Measurements from ENCODE around the gene HSD11B2. TPM values are rescaled to one million over a fixed set of nuclear protein-coding genes. Genes with fewer than 3 reads are reported as not detected.

The HSD11B2 gene
- not detected for total RNA-seq
- under 1 TPM in 1 of 2 donors, not detected in 1; 0.29 TPM for polyA plus RNA-seq

DNA sequence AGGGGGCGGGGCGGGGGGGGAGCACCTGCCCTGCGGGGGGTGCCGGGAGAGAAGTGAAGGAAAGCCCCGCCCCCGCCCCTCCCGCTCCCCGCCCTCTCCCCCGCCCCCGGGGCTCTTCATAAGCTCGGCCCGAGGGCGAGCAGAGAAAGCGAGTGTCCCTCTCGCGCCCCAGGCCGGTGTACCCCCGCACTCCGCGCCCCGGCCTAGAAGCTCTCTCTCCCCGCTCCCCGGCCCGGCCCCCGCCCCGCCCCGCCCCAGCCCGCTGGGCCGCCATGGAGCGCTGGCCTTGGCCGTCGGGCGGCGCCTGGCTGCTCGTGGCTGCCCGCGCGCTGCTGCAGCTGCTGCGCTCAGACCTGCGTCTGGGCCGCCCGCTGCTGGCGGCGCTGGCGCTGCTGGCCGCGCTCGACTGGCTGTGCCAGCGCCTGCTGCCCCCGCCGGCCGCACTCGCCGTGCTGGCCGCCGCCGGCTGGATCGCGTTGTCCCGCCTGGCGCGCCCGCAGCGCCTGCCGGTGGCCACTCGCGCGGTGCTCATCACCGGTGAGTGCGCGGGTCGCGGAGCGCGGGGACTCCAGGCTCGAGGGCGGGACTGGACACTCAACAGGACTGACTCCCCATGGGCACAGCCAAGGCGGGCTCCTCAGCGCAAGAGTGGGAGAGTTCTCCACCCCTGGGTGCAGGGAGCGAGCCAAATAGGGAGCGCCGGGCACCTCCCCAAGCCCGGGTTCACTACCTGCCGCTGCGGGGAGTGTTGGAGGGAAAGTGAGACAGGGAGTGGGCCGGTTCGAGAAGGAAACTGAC is at the start of gene HSD11B2:
Gene HSD11B2 (plus strand): TSS at position 145 of the 798 bp plus-strand sequence. CDS start 128 bp downstream, at position 273.
- DNase-seq = peak in 1 of 5 donors; percentile 26
- peaks cover 29 to 37% of the 10 kb centered on the region in 2 donors for H3K27me3 Mint-ChIP-seq
- Histone ChIP-seq H3K4me3 (ENCODE audit: low read length in 2 of 2) (peak within 1 kb of the TSS in 1 of 2 donors; percentile 38), H3K27me3 (ENCODE audit: insufficient read depth, low read length) (peaks cover 20% of the 10 kb centered on the region), H3K36me3 (ENCODE audit: insufficient read depth, low read length) (no peaks in the 10 kb centered on the region), H3K4me1 (ENCODE audit: insufficient read depth, low read length) (peaks cover 4% of the 10 kb centered on the region), H3K9me3 (ENCODE audit: control insufficient read depth in 1 of 2, low read length in 2 of 2) (no peaks in the 10 kb centered on the region), H3K27ac (ENCODE audit: low read depth, low read length) (no peak within 1 kb of the TSS)
- POLR2A ChIA-PET (ENCODE audit: partially characterized antibody) = no interaction called here
- CTCF ChIA-PET (ENCODE audit: partially characterized antibody) = interaction anchor here (1.5 kb wide), 1 partner anchor 9 kb away, joined by 3 read pairs; no protein-coding TSS in a partner anchor
- no peak within 1 kb of the TSS for H3K27ac Mint-ChIP-seq
- H3K4me3 Mint-ChIP-seq = peak within 1 kb of the TSS; percentile 67 to 87 (median 78)
- peaks cover 0 to 10% (median 7%) of the 10 kb centered on the region in 4 donors for H3K4me1 Mint-ChIP-seq
- no peaks in the 10 kb centered on the region for H3K36me3 Mint-ChIP-seq
- peaks cover 0 to 2% (median 0%) of the 10 kb centered on the region in 8 donors for H3K9me3 Mint-ChIP-seq
- intact Hi-C loops (cut with micrococcal nuclease) = no loop called here

DNA sequence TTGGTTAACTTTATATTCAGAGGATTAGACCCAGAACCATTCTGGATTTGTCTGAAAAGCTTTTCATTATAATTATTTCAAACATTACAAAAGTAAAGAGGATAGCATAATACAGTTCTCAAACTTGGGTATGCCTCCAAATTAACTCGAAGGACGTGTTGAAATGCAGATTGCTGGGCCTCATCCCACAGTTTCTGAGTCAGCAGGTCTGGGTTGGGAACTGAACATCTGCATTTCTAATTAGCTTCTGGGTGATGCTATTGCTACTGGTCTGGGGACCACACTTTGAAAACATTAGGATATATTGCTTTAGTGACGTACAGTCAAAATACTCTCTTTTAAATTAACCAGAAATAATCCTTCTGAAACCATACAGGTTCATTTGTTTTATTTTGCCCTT is 47.6 kb upstream of the HSD11B2 start:
- intact Hi-C loops (cut with micrococcal nuclease) = no loop called here
- no peak for DNase-seq
- no peaks in the 10 kb centered on the region for H3K9me3 Mint-ChIP-seq
- Histone ChIP-seq H3K27ac (ENCODE audit: low read depth, low read length) (no peak overlapping the region), H3K4me1 (ENCODE audit: insufficient read depth, low read length) (no peaks in the 10 kb centered on the region), H3K27me3 (ENCODE audit: insufficient read depth, low read length) (no peaks in the 10 kb centered on the region), H3K9me3 (ENCODE audit: control insufficient read depth in 1 of 2, low read length in 2 of 2) (no peaks in the 10 kb centered on the region), H3K4me3 (ENCODE audit: low read length in 2 of 2) (no peak overlapping the region), H3K36me3 (ENCODE audit: insufficient read depth, low read length) (no peaks in the 10 kb centered on the region)
- H3K4me3 Mint-ChIP-seq = no peak overlapping the region
- CTCF ChIA-PET (ENCODE audit: partially characterized antibody) = no interaction called here
- H3K4me1 Mint-ChIP-seq = no peaks in the 10 kb centered on the region
- no peak overlapping the region for H3K27ac Mint-ChIP-seq
- H3K27me3 Mint-ChIP-seq = no peaks in the 10 kb centered on the region
- POLR2A ChIA-PET (ENCODE audit: partially characterized antibody) = no interaction called here
- no peaks in the 10 kb centered on the region for H3K36me3 Mint-ChIP-seq

DNA sequence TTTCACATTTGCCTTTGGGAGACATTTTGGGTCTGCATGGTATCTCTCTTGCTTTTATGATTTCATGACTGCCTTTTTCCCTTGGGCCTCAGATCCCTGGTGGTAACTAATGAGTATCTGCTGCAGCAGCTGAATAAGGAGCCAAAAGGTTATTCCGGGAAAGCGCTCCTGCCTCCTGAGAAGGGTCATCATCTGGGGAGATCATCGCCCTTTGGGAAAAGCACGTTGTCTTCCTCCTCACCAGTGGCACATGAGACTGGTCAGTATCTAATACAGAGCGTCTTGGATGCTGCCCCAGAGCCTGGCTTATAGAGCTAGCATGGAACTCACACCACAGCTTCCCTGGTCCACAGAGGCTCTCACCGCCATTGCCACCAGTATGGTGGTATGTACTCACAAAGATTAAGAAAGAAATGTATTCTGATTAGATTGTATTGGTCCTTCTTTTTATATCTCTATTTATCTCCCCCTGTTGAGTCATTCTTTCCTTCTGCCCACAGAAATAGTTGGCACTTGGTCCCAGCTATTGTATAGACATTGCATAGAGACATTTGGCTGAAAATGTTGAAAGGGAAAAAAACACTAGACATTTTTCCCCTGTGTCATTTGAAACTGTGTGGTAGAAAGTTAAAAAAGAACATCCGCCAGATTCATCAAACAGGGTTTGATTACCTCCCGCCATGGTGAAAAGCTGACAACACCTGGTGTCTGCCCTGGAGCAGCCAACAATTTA is 46.0 kb upstream of the HSD11B2 start:
- CTCF ChIA-PET (ENCODE audit: partially characterized antibody) = no interaction called here

DNA sequence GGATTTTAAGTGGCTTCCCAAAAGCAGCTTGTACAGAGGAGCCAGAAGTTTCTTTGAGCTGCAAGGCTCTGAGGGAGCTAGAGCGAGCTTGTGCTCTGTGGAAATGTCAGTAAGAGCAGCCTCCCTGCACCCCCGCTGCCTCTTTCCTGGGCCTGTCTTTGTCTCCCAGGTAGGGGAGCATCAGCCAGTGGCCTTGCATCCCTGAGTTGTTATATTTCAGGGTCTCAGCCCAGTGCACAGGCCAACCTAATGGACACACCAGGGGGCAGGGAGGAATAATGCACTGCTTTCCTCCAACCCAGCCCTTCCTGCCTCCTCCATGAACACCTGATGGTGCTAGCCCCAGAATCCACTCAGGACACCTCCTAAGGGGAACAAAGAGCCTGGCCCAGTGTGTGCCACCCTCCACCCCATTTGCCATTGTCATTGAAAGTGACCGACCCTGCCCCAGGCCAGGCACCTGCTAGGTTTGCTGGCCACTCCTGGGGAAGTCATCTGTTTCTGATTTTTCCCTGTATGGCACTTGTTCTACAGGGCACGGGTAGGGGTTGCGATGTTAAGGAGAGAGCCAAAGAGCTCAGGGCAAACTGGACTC is 44.0 kb upstream of the HSD11B2 start:
- Histone ChIP-seq H3K27me3 (ENCODE audit: insufficient read depth, low read length) (no peaks in the 10 kb centered on the region), H3K9me3 (ENCODE audit: control insufficient read depth in 1 of 2, low read length in 2 of 2) (no peaks in the 10 kb centered on the region), H3K4me3 (ENCODE audit: low read length in 2 of 2) (no peak overlapping the region), H3K4me1 (ENCODE audit: insufficient read depth, low read length) (no peaks in the 10 kb centered on the region), H3K27ac (ENCODE audit: low read depth, low read length) (no peak overlapping the region), H3K36me3 (ENCODE audit: insufficient read depth, low read length) (no peaks in the 10 kb centered on the region)
- Mint-ChIP-seq H3K9me3 (no peaks in the 10 kb centered on the region), H3K36me3 (no peaks in the 10 kb centered on the region), H3K4me3 (no peak overlapping the region), H3K27ac (peak overlapping the region in 1 of 7 donors; percentile 44), H3K4me1 (no peaks in the 10 kb centered on the region), H3K27me3 (peaks cover 0 to 3% of the 10 kb centered on the region in 2 donors)
- POLR2A ChIA-PET (ENCODE audit: partially characterized antibody) = no interaction called here
- no peak for DNase-seq
- intact Hi-C loops (cut with micrococcal nuclease) = no loop called here
- CTCF ChIA-PET (ENCODE audit: partially characterized antibody) = no interaction called here

More for the DNA sequence above, 46.0 kb upstream of the HSD11B2 start:
- no peak overlapping the region for H3K27ac Mint-ChIP-seq
- H3K4me1 ChIP-seq (ENCODE audit: insufficient read depth, low read length) = no peaks in the 10 kb centered on the region
- no peaks in the 10 kb centered on the region for H3K4me1 Mint-ChIP-seq
- H3K36me3 ChIP-seq (ENCODE audit: insufficient read depth, low read length) = no peaks in the 10 kb centered on the region
- H3K9me3 Mint-ChIP-seq = no peaks in the 10 kb centered on the region
- POLR2A ChIA-PET (ENCODE audit: partially characterized antibody) = no interaction called here
- no peak for DNase-seq
- H3K27me3 Mint-ChIP-seq = no peaks in the 10 kb centered on the region
- no peak overlapping the region for H3K4me3 ChIP-seq (ENCODE audit: low read length in 2 of 2)
- intact Hi-C loops (cut with micrococcal nuclease) = no loop called here
- no peak overlapping the region for H3K4me3 Mint-ChIP-seq
- H3K27me3 ChIP-seq (ENCODE audit: insufficient read depth, low read length) = no peaks in the 10 kb centered on the region
- H3K27ac ChIP-seq (ENCODE audit: low read depth, low read length) = no peak overlapping the region
- no peaks in the 10 kb centered on the region for H3K9me3 ChIP-seq (ENCODE audit: control insufficient read depth in 1 of 2, low read length in 2 of 2)
- no peaks in the 10 kb centered on the region for H3K36me3 Mint-ChIP-seq

DNA sequence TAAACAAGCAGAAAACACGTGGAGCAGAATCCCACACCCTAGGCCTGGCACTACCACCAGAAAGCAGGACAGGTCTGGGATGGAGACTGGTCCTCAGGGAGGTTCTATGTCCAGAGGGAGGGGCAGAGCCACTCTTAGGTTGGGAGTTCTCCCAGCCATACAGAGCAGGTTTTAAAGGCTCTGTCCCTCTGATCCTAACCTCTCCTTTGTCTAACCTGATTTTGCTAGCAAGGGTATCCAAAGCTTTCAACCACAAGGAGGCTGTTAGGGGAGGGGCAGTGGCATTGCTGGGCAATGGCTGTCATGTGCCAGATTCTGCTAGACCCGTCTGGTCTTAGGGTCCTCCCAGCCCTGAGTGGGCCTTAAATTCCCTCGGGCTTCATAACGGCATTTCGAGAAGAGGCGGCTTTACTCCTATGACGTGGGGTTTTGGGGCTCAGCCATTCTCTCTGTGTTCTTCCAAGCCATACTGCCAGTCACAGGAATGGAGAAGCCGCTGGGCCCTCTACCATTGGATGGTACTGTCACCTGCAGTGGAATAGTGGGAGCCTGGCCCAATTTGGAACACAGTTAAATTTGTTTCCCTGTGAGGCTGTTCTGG is 43.3 kb upstream of the HSD11B2 start:
- H3K4me3 Mint-ChIP-seq = no peak overlapping the region
- Histone ChIP-seq H3K9me3 (ENCODE audit: control insufficient read depth in 1 of 2, low read length in 2 of 2) (no peaks in the 10 kb centered on the region), H3K4me1 (ENCODE audit: insufficient read depth, low read length) (no peaks in the 10 kb centered on the region), H3K27me3 (ENCODE audit: insufficient read depth, low read length) (peaks cover under 1% of the 10 kb centered on the region), H3K27ac (ENCODE audit: low read depth, low read length) (no peak overlapping the region), H3K4me3 (ENCODE audit: low read length in 2 of 2) (no peak overlapping the region), H3K36me3 (ENCODE audit: insufficient read depth, low read length) (no peaks in the 10 kb centered on the region)
- ChIA-PET POLR2A (ENCODE audit: partially characterized antibody) (no interaction called here), CTCF (ENCODE audit: partially characterized antibody) (no interaction called here)
- intact Hi-C loops (cut with micrococcal nuclease) = no loop called here
- H3K27ac Mint-ChIP-seq = no peak overlapping the region
- H3K4me1 Mint-ChIP-seq = peaks cover 0 to 2% (median 0%) of the 10 kb centered on the region in 4 donors
- no peaks in the 10 kb centered on the region for H3K9me3 Mint-ChIP-seq
- DNase-seq = no peak
- peaks cover 3 to 8% of the 10 kb centered on the region in 2 donors for H3K27me3 Mint-ChIP-seq
- no peaks in the 10 kb centered on the region for H3K36me3 Mint-ChIP-seq

DNA sequence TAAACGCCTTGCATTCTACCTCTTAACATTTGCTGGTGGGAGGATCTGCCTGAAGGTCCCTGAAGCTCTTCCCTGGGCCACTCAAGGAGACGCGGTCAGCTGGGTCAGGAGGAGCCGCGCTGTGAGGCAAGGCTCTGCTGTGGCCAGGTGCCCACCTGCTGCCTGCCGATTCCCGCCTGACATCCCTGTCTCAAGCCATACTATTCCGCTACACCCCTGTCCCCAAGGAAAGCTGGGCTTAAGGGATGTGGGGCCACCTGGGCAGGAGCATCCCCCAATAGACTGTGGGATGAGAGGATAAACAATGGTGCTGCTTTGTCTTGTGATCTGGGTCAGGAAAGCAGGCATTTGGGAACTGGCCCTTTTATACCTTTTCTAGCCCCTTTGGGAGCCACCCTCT is 42.7 kb upstream of the HSD11B2 start:
- Mint-ChIP-seq H3K4me3 (no peak overlapping the region), H3K36me3 (no peaks in the 10 kb centered on the region), H3K27me3 (peaks cover 4 to 9% of the 10 kb centered on the region in 2 donors), H3K9me3 (no peaks in the 10 kb centered on the region), H3K27ac (no peak overlapping the region), H3K4me1 (peaks cover 0 to 2% (median 0%) of the 10 kb centered on the region in 4 donors)
- no peak for DNase-seq
- CTCF ChIA-PET (ENCODE audit: partially characterized antibody) = interaction anchor here (1.1 kb wide), 1 partner anchor 14 kb away, joined by 3 read pairs; no protein-coding TSS in a partner anchor
- Histone ChIP-seq H3K9me3 (ENCODE audit: control insufficient read depth in 1 of 2, low read length in 2 of 2) (no peaks in the 10 kb centered on the region), H3K4me3 (ENCODE audit: low read length in 2 of 2) (no peak overlapping the region), H3K27ac (ENCODE audit: low read depth, low read length) (no peak overlapping the region), H3K27me3 (ENCODE audit: insufficient read depth, low read length) (peaks cover 4% of the 10 kb centered on the region), H3K4me1 (ENCODE audit: insufficient read depth, low read length) (no peaks in the 10 kb centered on the region), H3K36me3 (ENCODE audit: insufficient read depth, low read length) (no peaks in the 10 kb centered on the region)
- POLR2A ChIA-PET (ENCODE audit: partially characterized antibody) = no interaction called here
- intact Hi-C loops (cut with micrococcal nuclease) = no loop called here

DNA sequence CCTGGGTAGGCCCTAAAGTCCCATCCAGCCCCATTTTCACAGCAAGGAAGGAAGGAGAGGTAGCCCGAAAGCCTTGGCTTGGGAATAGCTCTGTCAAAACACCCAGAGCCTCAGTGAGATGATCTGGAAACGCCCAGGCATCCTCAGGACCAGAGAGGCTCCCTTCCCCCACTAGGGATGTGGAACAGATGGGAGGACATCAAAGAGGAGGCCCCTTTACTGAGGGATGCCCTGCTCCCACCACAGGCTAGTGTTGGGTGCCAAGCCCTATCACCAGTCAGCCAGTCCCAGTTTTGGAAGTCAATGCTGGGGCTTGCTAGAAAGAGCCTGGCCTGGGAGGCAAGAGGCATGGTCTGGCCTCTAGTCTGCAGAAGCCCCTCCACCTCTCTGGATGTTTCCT is 42.3 kb upstream of the HSD11B2 start:
- Histone ChIP-seq H3K4me3 (ENCODE audit: low read length in 2 of 2) (no peak overlapping the region), H3K4me1 (ENCODE audit: insufficient read depth, low read length) (peaks cover 1% of the 10 kb centered on the region), H3K36me3 (ENCODE audit: insufficient read depth, low read length) (no peaks in the 10 kb centered on the region), H3K27ac (ENCODE audit: low read depth, low read length) (no peak overlapping the region), H3K27me3 (ENCODE audit: insufficient read depth, low read length) (peaks cover 5% of the 10 kb centered on the region), H3K9me3 (ENCODE audit: control insufficient read depth in 1 of 2, low read length in 2 of 2) (no peaks in the 10 kb centered on the region)
- peak overlapping the region in 1 of 7 donors; percentile 64 for H3K27ac Mint-ChIP-seq
- CTCF ChIA-PET (ENCODE audit: partially characterized antibody) = interaction anchor here (1.1 kb wide), 1 partner anchor 14 kb away, joined by 3 read pairs; no protein-coding TSS in a partner anchor
- intact Hi-C loops (cut with micrococcal nuclease) = no loop called here
- H3K4me3 Mint-ChIP-seq = no peak overlapping the region
- no peak for DNase-seq
- H3K9me3 Mint-ChIP-seq = no peaks in the 10 kb centered on the region
- POLR2A ChIA-PET (ENCODE audit: partially characterized antibody) = no interaction called here
- H3K27me3 Mint-ChIP-seq = peaks cover 4 to 9% of the 10 kb centered on the region in 2 donors
- no peaks in the 10 kb centered on the region for H3K36me3 Mint-ChIP-seq
- H3K4me1 Mint-ChIP-seq = peaks cover 0 to 2% (median under 1%) of the 10 kb centered on the region in 4 donors
